ENCODE data around the gene ADAP1. TPM values are rescaled to one million over a fixed set of nuclear protein-coding genes. Genes with fewer than 3 reads are reported as not detected.

Gene ADAP1
- total RNA-seq, 1 experiment from 2014 or later, result 16.4 TPM

DNA sequence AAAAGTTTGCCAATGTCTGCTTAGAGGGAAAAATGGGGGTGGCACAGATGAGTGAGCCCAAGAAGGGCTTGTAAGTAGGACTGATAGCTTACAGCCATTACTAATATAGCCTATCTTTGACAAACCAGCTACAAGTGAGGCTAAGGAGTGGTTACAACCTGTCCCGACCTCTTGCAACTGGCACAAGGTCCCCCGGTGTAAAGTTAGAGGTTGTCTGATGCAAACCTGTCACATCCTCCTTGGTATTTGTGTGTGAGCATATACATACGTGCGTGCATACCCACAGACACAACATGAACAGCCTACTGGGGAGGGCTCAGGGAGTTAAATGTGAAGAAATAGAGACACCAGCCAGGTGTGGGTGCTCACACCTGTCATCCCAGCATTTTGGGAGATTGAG is 14.6 kb downstream of the ADAP1 start:
- Histone ChIP-seq H3K9me3 (ENCODE audit: low read depth, low read length, poor library complexity, severe bottlenecking) (no peaks in the 10 kb centered on the region), H3K27ac (ENCODE audit: low read depth, low read length, poor library complexity, severe bottlenecking) (no peak overlapping the region), H3K4me3 (ENCODE audit: low read depth, low read length, poor library complexity, severe bottlenecking) (no peak overlapping the region), H3K36me3 (ENCODE audit: insufficient read depth, low read length, poor library complexity, severe bottlenecking) (no peaks in the 10 kb centered on the region), H3K4me1 (ENCODE audit: insufficient read depth, low read length, poor library complexity, severe bottlenecking) (no peaks in the 10 kb centered on the region), H3K27me3 (replicated peaks; ENCODE audit: insufficient read depth, low read depth, low read length, poor library complexity) (peaks cover 11% of the 10 kb centered on the region)
- POLR2A ChIA-PET (ENCODE audit: low non-redundant PET), result no interaction called here
- CTCF ChIA-PET, result no interaction called here
- no TSS peak for BruUV-seq (replicated peaks)
- TF ChIP-seq EZH2 (IDR thresholded peaks at IDR 0.05; ENCODE audit: borderline replicate concordance, low read depth, low read length, poor library complexity, severe bottlenecking), result no peak
- TF ChIP-seq, protein P1, sequence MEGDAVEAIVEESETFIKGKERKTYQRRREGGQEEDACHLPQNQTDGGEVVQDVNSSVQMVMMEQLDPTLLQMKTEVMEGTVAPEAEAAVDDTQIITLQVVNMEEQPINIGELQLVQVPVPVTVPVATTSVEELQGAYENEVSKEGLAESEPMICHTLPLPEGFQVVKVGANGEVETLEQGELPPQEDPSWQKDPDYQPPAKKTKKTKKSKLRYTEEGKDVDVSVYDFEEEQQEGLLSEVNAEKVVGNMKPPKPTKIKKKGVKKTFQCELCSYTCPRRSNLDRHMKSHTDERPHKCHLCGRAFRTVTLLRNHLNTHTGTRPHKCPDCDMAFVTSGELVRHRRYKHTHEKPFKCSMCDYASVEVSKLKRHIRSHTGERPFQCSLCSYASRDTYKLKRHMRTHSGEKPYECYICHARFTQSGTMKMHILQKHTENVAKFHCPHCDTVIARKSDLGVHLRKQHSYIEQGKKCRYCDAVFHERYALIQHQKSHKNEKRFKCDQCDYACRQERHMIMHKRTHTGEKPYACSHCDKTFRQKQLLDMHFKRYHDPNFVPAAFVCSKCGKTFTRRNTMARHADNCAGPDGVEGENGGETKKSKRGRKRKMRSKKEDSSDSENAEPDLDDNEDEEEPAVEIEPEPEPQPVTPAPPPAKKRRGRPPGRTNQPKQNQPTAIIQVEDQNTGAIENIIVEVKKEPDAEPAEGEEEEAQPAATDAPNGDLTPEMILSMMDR (conservative IDR thresholded peaks at IDR 0.05; ENCODE audit: low read depth, low read length), result no peak
- intact Hi-C loops (cut with micrococcal nuclease; ENCODE audit: unreplicated experiment), result no loop called here
- no peak for DNase-seq (ENCODE audit: low spot score)

DNA sequence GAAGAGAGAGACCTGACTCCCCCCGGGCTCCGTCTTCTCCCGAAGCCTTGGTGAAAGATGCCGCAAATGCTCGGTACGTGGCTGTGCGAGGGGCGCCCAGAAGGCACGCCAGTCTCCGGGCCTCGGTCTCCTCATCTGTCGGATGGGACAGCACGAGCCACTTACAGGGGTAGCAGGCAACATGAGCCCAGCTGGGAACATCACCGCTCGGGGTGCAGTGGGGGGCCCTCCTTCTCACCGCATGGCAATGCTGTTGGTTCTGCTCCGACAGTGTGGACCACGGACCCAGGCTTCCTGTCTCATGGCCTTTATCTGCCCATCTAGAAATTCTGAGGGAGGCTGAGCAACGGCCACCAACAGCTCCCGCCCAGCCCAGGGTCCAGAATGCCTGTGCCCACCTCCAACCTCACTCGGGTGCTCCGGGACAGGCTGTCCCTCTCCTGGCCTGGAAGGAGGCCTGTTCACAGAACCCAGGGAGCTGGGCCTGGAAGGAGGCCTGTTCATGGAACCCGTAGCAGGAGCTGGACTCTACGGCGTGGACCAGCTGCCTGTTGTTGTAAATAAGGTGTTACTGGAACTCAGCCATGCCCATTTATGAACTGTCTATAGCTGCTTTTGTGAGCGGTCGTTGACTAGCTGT is 15.8 kb downstream of the ADAP1 start:
- no peak for TF ChIP-seq EZH2 (IDR thresholded peaks at IDR 0.05; ENCODE audit: borderline replicate concordance, low read depth, low read length, poor library complexity, severe bottlenecking)
- TF ChIP-seq, protein P1 (conservative IDR thresholded peaks at IDR 0.05; ENCODE audit: low read depth, low read length), result no peak
- peaks cover 11% of the 10 kb centered on the region for H3K27me3 ChIP-seq (replicated peaks; ENCODE audit: insufficient read depth, low read depth, low read length, poor library complexity)
- no peak overlapping the region for H3K27ac ChIP-seq (ENCODE audit: low read depth, low read length, poor library complexity, severe bottlenecking)
- H3K4me3 ChIP-seq (ENCODE audit: low read depth, low read length, poor library complexity, severe bottlenecking), result no peak overlapping the region
- DNase-seq (ENCODE audit: low spot score), result no peak
- intact Hi-C loops (cut with micrococcal nuclease; ENCODE audit: unreplicated experiment), result no loop called here
- CTCF ChIA-PET, result no interaction called here
- H3K36me3 ChIP-seq (ENCODE audit: insufficient read depth, low read length, poor library complexity, severe bottlenecking), result no peaks in the 10 kb centered on the region
- H3K4me1 ChIP-seq (ENCODE audit: insufficient read depth, low read length, poor library complexity, severe bottlenecking), result no peaks in the 10 kb centered on the region
- POLR2A ChIA-PET (ENCODE audit: low non-redundant PET), result no interaction called here
- no peaks in the 10 kb centered on the region for H3K9me3 ChIP-seq (ENCODE audit: low read depth, low read length, poor library complexity, severe bottlenecking)
- BruUV-seq (replicated peaks), result no TSS peak

DNA sequence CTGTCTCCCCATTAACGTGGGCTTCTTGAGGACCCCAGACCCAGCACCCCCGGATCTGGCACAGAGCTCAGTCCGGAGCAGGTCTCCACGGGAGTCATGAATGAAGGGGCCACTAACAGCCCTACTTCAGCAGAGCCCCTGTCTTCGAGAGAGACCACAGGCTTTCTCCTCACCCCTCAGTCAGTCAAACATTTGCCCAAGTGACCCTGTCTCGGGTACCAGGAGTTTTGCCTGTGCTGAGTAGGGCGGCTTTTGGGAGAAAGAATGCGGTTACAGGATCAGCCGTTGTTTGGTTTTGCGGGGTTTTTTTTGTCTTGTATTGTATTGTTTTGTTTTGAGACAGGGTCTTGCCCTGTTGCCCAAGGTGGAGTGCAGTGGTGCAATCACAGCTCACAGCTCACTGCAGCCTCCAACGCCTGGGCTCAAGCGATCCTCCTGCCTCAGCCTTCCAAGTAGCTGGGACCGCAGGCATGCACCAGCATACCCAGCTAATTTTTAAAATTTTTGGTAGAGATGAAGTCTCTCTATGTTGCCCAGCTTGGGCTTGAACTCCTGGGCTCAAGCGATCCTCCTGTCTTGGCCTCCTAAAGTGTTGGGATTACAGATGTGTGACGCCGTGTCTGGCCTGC is 16.5 kb downstream of the ADAP1 start:
- peaks cover 11% of the 10 kb centered on the region for H3K27me3 ChIP-seq (replicated peaks; ENCODE audit: insufficient read depth, low read depth, low read length, poor library complexity)
- no peak overlapping the region for H3K27ac ChIP-seq (ENCODE audit: low read depth, low read length, poor library complexity, severe bottlenecking)
- TF ChIP-seq, protein P1 (conservative IDR thresholded peaks at IDR 0.05; ENCODE audit: low read depth, low read length), result no peak
- no peak for TF ChIP-seq EZH2 (IDR thresholded peaks at IDR 0.05; ENCODE audit: borderline replicate concordance, low read depth, low read length, poor library complexity, severe bottlenecking)
- no peaks in the 10 kb centered on the region for H3K36me3 ChIP-seq (ENCODE audit: insufficient read depth, low read length, poor library complexity, severe bottlenecking)
- no peak for DNase-seq (ENCODE audit: low spot score)
- H3K4me1 ChIP-seq (ENCODE audit: insufficient read depth, low read length, poor library complexity, severe bottlenecking), result no peaks in the 10 kb centered on the region
- no peaks in the 10 kb centered on the region for H3K9me3 ChIP-seq (ENCODE audit: low read depth, low read length, poor library complexity, severe bottlenecking)
- ChIA-PET POLR2A (ENCODE audit: low non-redundant PET) (no interaction called here), CTCF (no interaction called here)
- intact Hi-C loops (cut with micrococcal nuclease; ENCODE audit: unreplicated experiment), result no loop called here
- no peak overlapping the region for H3K4me3 ChIP-seq (ENCODE audit: low read depth, low read length, poor library complexity, severe bottlenecking)
- BruUV-seq (replicated peaks), result no TSS peak

Measured in A673 (cell line).